ENCODE measurements around the gene SHD. TPM values are rescaled to one million over a fixed set of nuclear protein-coding genes. Genes with fewer than 3 reads are reported as not detected.

The SHD gene
- total and polyA plus RNA-seq, 2 of the 13 experiments (the other 11 are each of a cell fraction or from before 2014, with no cell fraction given), result 0.11 to 0.20 TPM

- TF ChIP-seq ZNF598 (CRISPR knock-in tag; IDR thresholded peaks at IDR 0.05; ENCODE audit: borderline replicate concordance) (no peak), ZNF572 (CRISPR knock-in tag; IDR thresholded peaks at IDR 0.05) (no peak), ZFP41 (CRISPR knock-in tag; IDR thresholded peaks at IDR 0.05; ENCODE audit: borderline replicate concordance) (no peak), TRIM24 (CRISPR knock-in tag; IDR thresholded peaks at IDR 0.05) (no peak), PHF21A (CRISPR knock-in tag; IDR thresholded peaks at IDR 0.05) (peak; percentile 82), KDM2A (CRISPR knock-in tag; IDR thresholded peaks at IDR 0.05; ENCODE audit: borderline replicate concordance, low read depth) (peak; percentile 74), TFAP4 (IDR thresholded peaks at IDR 0.05; ENCODE audit: borderline replicate concordance, low read depth) (peak; percentile 38; the same call in 1 of the 2 replicates), TBL1XR1 (IDR thresholded peaks at IDR 0.05; ENCODE audit: borderline replicate concordance, low read length, partially characterized antibody) (no peak), THAP8 (CRISPR knock-in tag; IDR thresholded peaks at IDR 0.05; ENCODE audit: borderline replicate concordance) (no peak), IKZF5 (CRISPR knock-in tag; IDR thresholded peaks at IDR 0.05) (0 out of 2 replicates have a peak, but pooled peaks have one; percentile 53), ZC3H13 (CRISPR knock-in tag; IDR thresholded peaks at IDR 0.05) (no peak), JDP2 (CRISPR knock-in tag; IDR thresholded peaks at IDR 0.05; ENCODE audit: borderline replicate concordance) (no peak), FOXK2 (IDR thresholded peaks at IDR 0.05) (peak; percentile 50; the same call in 1 of the 2 replicates), FOXK1 (CRISPR knock-in tag; IDR thresholded peaks at IDR 0.05; ENCODE audit: borderline replicate concordance, low read depth) (peak; percentile 85; the same call in 1 of the 2 replicates), MYC (CRISPR knock-in tag; IDR thresholded peaks at IDR 0.05; ENCODE audit: borderline replicate concordance) (peak; percentile 91), ZSCAN12 (CRISPR knock-in tag; IDR thresholded peaks at IDR 0.05) (0 out of 2 replicates have a peak, but pooled peaks have one; percentile 31), ZNF879 (CRISPR knock-in tag; IDR thresholded peaks at IDR 0.05) (0 out of 2 replicates have a peak, but pooled peaks have one; percentile 60), ZBTB37 (CRISPR knock-in tag; IDR thresholded peaks at IDR 0.05) (no peak), PHF20 (CRISPR knock-in tag; IDR thresholded peaks at IDR 0.05) (peak; percentile 97), IKZF4 (CRISPR knock-in tag; IDR thresholded peaks at IDR 0.05; ENCODE audit: borderline replicate concordance, low read depth, not compliant biosample characterization) (no peak), ESRRA (CRISPR knock-in tag; IDR thresholded peaks at IDR 0.05; ENCODE audit: low read depth) (0 out of 2 replicates have a peak, but pooled peaks have one; percentile 32), ZNF615 (CRISPR knock-in tag; IDR thresholded peaks at IDR 0.05; ENCODE audit: borderline replicate concordance) (no peak), MZF1 (CRISPR knock-in tag; IDR thresholded peaks at IDR 0.05; ENCODE audit: borderline replicate concordance) (no peak)
These were observed 32.1 kb upstream of the SHD start, which contains the start of gene YJU2 (continued) for GRCh38 chr19:4246767-4247593.
